Colonic mucosa (tissue), 4 donors: Measurements from ENCODE around the gene DNAJB7. TPM values are rescaled to one million over a fixed set of nuclear protein-coding genes. Genes with fewer than 3 reads are reported as not detected.

Source experiments
- DNase-seq: peaks from one replicate; pipeline ENCODE4 v3.0.0-alpha.2; 2020
- H3K27ac ChIP-seq: fragments of 200-600 bp; one replicate; pipeline ENCODE4 v1.8.0; 2021
- H3K27me3 ChIP-seq: fragments of 200-600 bp; one replicate; pipeline ENCODE4 v1.8.0; 2021
- H3K36me3 ChIP-seq: fragments of 200-600 bp; one replicate; pipeline ENCODE4 v1.8.0; 2021
- H3K4me1 ChIP-seq: fragments of 200-600 bp; one replicate; pipeline ENCODE4 v1.8.0; 2021; ENCODE audit warnings: mild to moderate bottlenecking
- H3K4me3 ChIP-seq: fragments of 200-600 bp; one replicate; pipeline ENCODE4 v1.8.0; 2021
- H3K9ac ChIP-seq, 2 donors: one replicate each; pipeline ENCODE4 v1.7.0; 2013; ENCODE audit warnings: control low read depth in 2 of 2, low read depth in 2 of 2, low read length in 2 of 2
- H3K9me3 ChIP-seq: fragments of 200-600 bp; one replicate; pipeline ENCODE4 v1.8.0; 2021
- intact Hi-C: fragments of 100-400 bp; cut with DNase I; formaldehyde crosslinking; loops from one replicate; pipeline ENCODE4 v1.14.1; 2022
- microRNA-seq: library from miRNA; unstranded; fragments of <30 nt; microRNA quantifications from one replicate; pipeline ENCODE4, GENCODE V29; 2019
- total RNA-seq, 2 donors: library from RNA; stranded (reverse); fragmentation: NEBNext Ultra II Directional in 1 of 2; extraction: Animal tissue kit (Norgen Biotek cat#: 25700) in 1 of 2; gene quantifications; one replicate each; pipeline ENCODE4 v1.2.1, GENCODE V29; 2021
- TF ChIP-seq, protein P1 (sequence below): fragments of 200-600 bp; IDR thresholded peaks from one replicate; pipeline ENCODE4 v1.8.0; 2022; ENCODE audit warnings: antibody characterized with exemption, mild to moderate bottlenecking
- donor health status: healthy.
- donor health status: DM: no; HTN: no; CAD: no.
- donor health status: DM: no; HTN: no; CAD: no.

Gene DNAJB7
- total RNA-seq, 2 donors from 2014 or later, result 0.12 to 0.16 TPM

DNA sequence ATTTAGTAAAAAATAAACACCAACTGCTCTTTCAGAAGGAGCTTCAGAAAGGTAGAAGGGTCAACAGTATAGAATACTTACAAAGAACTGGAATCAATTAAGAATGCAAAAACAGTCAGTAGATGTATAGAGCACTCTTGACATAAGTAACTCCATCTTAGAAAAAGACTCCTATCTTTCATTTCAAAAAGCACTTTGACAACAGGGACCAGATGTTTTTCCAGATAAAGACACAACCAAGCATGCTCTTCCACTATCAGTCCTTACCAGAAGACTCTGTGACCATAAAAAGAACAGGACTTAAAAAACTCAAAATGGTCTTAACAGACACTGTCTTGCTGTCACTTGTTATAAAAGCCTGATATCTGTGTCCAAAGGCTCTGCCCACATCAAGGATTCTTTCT lies 48.0 kb downstream of the DNAJB7 start:
- no peak overlapping the region for H3K9ac ChIP-seq
- H3K4me1 ChIP-seq, result peaks cover 5% of the 10 kb centered on the region
- no peaks in the 10 kb centered on the region for H3K36me3 ChIP-seq
- H3K4me3 ChIP-seq, result no peak overlapping the region
- DNase-seq, result no peak
- H3K27ac ChIP-seq, result no peak overlapping the region
- no peaks in the 10 kb centered on the region for H3K9me3 ChIP-seq
- intact Hi-C loops, result no loop called here
- H3K27me3 ChIP-seq, result no peaks in the 10 kb centered on the region
- TF ChIP-seq, protein P1, sequence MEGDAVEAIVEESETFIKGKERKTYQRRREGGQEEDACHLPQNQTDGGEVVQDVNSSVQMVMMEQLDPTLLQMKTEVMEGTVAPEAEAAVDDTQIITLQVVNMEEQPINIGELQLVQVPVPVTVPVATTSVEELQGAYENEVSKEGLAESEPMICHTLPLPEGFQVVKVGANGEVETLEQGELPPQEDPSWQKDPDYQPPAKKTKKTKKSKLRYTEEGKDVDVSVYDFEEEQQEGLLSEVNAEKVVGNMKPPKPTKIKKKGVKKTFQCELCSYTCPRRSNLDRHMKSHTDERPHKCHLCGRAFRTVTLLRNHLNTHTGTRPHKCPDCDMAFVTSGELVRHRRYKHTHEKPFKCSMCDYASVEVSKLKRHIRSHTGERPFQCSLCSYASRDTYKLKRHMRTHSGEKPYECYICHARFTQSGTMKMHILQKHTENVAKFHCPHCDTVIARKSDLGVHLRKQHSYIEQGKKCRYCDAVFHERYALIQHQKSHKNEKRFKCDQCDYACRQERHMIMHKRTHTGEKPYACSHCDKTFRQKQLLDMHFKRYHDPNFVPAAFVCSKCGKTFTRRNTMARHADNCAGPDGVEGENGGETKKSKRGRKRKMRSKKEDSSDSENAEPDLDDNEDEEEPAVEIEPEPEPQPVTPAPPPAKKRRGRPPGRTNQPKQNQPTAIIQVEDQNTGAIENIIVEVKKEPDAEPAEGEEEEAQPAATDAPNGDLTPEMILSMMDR, result no peak

Small RNA genes lying within 50 kb of the gene (microRNA-seq; reads per million reads assigned to microRNA genes)
- not detected for gene MIR4766

Other genes starting within 250 kb of the DNAJB7 start
- gene MRTFA, start 225.4 kb downstream of the DNAJB7 start, total RNA-seq, result 10 to 100 TPM; 31.9 to 35.6 TPM
- gene MCHR1, start 182.6 kb downstream of the DNAJB7 start, total RNA-seq, result under 1 TPM in 1 of 2 donors, not detected in 1; 0.16 TPM
- gene SLC25A17, start 42.8 kb downstream of the DNAJB7 start, total RNA-seq, result 10 to 100 TPM in 1 of 2 donors, 1 to 10 TPM in 1; 9.2 to 14.9 TPM
- gene ST13, start 5.5 kb downstream of the DNAJB7 start, total RNA-seq, result 100 to 1,000 TPM; 193 to 238 TPM
- 10 to 100 TPM; 12.8 to 22.0 TPM for gene XPNPEP3, start 5.0 kb downstream of the DNAJB7 start, total RNA-seq
- gene RBX1, start 89.3 kb upstream of the DNAJB7 start, total RNA-seq, result 10 to 100 TPM; 37.7 to 46.0 TPM
- gene EP300, start 230.5 kb upstream of the DNAJB7 start, total RNA-seq, result 10 to 100 TPM; 59.5 to 65.7 TPM